ENCODE data around the gene FGGY.

- TF ChIP-seq SUZ12 (IDR thresholded peaks at IDR 0.05; ENCODE audit: extremely low read depth, insufficient read depth, insufficient read length), result no peak
- TF ChIP-seq YY1 (IDR thresholded peaks at IDR 0.05; ENCODE audit: insufficient read depth, insufficient read length), result no peak
- TF ChIP-seq ZNF274 (IDR thresholded peaks at IDR 0.05; ENCODE audit: low read depth, low read length), result no peak
Observed at GRCh38 chr1:59564192-59564891, 267.4 kb downstream of the FGGY start.

Data from NT2/D1 (cell line).